Suppressor macrophage (primary cell): ENCODE data around the gene PLSCR5.

Experiments used
- DNase-seq, 4 experiments: peaks; one replicate each; pipeline ENCODE4 v3.0.0-alpha.2; 2020 to 2022

Gene PLSCR5

GRCh38 chr3:146585156-146585555 lies 20.0 kb downstream of the PLSCR5 start:
- no peak for DNase-seq

- DNase-seq = peak; percentile 20 to 50 (median 40)
Observed at GRCh38 chr3:146581951-146582467, 23.1 kb downstream of the PLSCR5 start.

- DNase-seq = no peak
Observed at GRCh38 chr3:146581080-146581601, 24.0 kb downstream of the PLSCR5 start.

GRCh38 chr3:146577662-146578061 lies 27.5 kb downstream of the PLSCR5 start:
- DNase-seq = peak; percentile 61 to 79 (median 71)

GRCh38 chr3:146575636-146576035 lies 29.5 kb downstream of the PLSCR5 start:
- no peak for DNase-seq

GRCh38 chr3:146574173-146574572 lies 31.0 kb downstream of the PLSCR5 start:
- no peak for DNase-seq

- DNase-seq = no peak
Observed at GRCh38 chr3:146569314-146569713, 35.8 kb downstream of the PLSCR5 start.

GRCh38 chr3:146566138-146566537 lies 39.0 kb downstream of the PLSCR5 start:
- DNase-seq = no peak

- DNase-seq = no peak
Observed at GRCh38 chr3:146561879-146562278, 43.3 kb downstream of the PLSCR5 start.

- no peak for DNase-seq
Observed at GRCh38 chr3:146561463-146561862, 43.7 kb downstream of the PLSCR5 start.

- no peak for DNase-seq
Observed at GRCh38 chr3:146560678-146561077, 44.5 kb downstream of the PLSCR5 start.

- no peak for DNase-seq
Observed at GRCh38 chr3:146559388-146559787, 45.8 kb downstream of the PLSCR5 start.

- peak; percentile 46 to 67 (median 55) for DNase-seq
Observed at GRCh38 chr3:146558781-146559180, 46.4 kb downstream of the PLSCR5 start.

- peak; percentile 19 to 64 (median 60) for DNase-seq
Observed at GRCh38 chr3:146557745-146558144, 47.4 kb downstream of the PLSCR5 start.

- no peak for DNase-seq
Observed at GRCh38 chr3:146555311-146555710, 49.8 kb downstream of the PLSCR5 start.

GRCh38 chr3:146554151-146554760 lies 50.9 kb downstream of the PLSCR5 start:
- no peak for DNase-seq

GRCh38 chr3:146550743-146551510 lies 54.2 kb downstream of the PLSCR5 start:
- DNase-seq = peak; percentile 40 to 75 (median 55)

GRCh38 chr3:146550070-146550615 lies 55.0 kb downstream of the PLSCR5 start:
- DNase-seq = no peak

GRCh38 chr3:146547235-146547835 lies 57.8 kb downstream of the PLSCR5 start:
- no peak for DNase-seq

- no peak for DNase-seq
Observed at GRCh38 chr3:146546366-146546965, 58.7 kb downstream of the PLSCR5 start.

- DNase-seq = no peak
Observed at GRCh38 chr3:146544929-146545528, 60.1 kb downstream of the PLSCR5 start.
